GM19238 (cell line): ENCODE data around the gene CDC16.
"Not testable (repeated sequence)": the region's sequence is repeated elsewhere in the genome, so short reads cannot be mapped to it uniquely, and the experiment has no call there.

ENCODE experiments used
- DNase-seq: peaks from one replicate; pipeline ENCODE4 v3.0.0; 2011; ENCODE audit warnings: low spot score; ENCODE audit not compliant: insufficient read length

Gene CDC16

DNA sequence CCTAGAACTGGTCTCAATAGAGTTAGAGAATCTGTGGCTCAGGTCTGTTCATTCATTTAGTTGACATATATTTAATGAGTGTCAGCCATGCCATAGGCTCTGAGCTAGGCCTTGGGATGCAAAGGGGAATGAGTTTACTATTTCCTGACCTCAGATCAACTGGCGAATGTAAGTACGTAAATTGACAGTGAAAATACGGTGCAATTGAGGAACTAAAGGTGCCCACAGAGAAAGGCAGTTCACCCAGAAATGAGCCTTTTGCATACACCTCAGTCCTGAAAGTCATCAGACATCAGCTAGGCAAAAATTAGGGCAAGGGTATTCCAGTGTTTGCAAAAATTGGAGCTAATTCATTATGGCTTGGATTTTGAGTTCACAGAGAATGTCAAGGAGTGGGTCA lies 26.1 kb downstream of the CDC16 start:
- DNase-seq, result no peak

GRCh38 chr13:114261328-114261965 lies 26.8 kb downstream of the CDC16 start:
- no peak for DNase-seq

- DNase-seq, result no peak
These were observed 28.9 kb downstream of the CDC16 start for GRCh38 chr13:114263578-114263977.

GRCh38 chr13:114264313-114264712 lies 29.6 kb downstream of the CDC16 start:
- DNase-seq, result not testable (repeated sequence)

DNA sequence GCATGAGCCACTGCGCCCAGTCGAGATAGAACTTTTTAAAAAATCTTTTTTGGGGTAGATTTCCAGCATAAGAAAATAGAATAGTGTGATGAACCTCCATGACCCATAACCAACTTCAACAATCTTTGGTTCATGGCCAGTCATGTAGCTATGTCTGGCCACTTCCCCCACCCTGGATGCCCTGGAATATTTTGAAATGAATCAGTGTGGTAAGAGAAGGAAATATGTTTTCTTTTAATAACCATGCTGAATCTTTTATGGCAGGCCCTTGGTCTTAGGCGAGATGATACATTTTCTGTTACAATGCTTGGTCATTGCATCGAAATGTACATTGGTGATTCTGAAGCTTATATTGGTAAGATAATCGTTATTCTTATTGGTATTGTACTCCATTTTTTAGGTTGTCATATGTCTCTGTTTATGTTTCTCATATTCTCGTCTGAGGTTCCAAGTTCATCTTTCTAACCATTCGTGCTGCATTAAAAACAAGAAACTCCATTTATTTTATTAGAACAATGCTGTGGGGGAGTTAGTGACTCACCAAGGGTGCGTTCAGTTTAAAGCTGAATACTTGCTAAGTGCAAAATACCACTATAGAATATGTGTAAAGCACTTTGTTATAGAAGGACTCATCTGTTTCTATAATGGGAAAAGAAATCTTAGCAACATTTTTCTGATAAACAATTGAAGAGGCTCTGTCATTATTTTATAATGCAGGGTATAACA lies 30.4 kb downstream of the CDC16 start:
- DNase-seq, result no peak

- no peak for DNase-seq
These were observed 31.5 kb downstream of the CDC16 start for GRCh38 chr13:114266241-114266640.

DNA sequence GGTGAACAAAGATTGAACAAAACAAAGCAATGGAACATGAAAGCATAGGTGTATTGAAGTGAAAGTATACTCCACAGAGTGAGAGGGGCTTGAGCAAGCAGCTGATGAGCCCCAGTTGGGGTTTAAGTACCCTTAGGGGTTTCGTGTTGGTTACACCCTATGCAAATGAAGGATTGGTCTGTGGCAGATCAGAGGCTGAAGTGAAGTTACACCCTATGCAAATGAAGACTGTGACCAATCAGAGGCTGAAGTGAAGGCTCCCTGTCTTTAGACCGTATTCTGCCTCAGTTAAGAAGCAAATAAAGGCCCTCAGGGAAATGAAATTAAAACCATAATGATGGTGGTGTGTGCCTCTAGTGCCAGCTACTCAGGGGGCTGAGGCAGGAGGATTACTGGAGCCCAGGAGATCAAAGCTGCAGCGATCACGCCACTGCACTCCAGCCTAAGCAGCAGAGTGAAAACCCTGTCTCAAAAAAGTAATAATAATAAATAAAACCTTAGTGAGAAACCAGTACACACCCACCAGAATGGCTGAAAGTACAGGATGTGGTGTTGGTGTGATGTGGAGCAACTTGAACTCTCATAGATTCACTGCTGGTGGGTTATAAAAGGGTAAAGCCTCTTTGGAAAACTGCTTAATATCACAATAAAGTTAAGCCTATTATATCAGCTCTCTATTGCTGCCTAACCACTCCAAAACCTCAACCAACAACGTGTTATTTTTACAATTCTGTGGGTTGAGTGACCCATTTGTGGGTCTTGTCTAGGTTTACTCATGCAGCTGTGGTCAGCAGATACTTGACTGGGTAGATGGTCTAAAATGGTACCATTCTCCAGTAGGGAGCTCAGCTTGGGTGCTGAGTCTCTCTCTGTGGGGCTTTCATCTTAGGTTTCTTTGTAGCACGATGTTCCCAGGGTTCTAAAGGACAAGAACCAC lies 33.9 kb downstream of the CDC16 start:
- no peak for DNase-seq

DNA sequence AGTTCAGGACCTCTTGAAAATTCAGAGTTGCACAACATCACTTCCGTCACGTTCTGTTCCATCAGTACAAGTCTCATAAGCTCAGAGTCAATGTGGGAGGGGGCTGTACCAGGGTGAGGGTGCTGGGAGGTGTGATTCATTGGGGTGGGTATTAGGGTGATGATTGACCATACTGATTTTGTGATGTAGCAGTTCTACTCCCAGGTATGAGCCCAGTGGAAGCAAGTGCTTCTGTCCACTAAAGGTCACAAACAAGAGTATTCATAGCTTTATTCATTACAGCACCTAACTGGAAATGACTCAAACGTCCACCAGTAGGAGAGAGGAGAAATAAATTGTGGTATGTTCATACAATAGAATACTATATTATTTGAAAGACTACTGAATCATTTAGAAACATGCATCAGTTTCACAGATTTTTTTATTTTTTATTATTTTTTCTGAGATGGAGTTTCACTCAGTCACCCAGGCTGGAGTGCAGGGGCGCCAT lies 34.6 kb downstream of the CDC16 start:
- no peak for DNase-seq

GRCh38 chr13:114272977-114273376 lies 38.3 kb downstream of the CDC16 start:
- DNase-seq, result no peak

DNA sequence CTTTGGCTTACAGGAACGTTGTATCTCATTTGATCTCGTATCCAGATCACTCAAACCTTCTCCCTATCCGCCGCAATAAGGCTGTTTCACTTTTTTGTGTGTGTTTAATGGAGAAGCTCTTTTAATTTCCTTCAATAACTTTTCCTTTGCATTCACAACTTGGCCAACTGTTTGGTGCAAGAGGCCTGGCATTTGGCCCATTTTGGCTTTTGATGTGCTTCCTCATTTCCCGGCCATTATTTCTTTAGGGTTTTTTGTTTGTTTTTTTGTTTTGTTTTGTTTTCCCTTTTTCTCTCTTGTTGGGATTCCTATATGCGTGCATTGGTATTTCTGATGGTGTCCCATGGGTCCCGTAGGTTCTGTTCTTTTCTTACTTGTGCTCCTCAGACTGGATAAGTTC lies 40.6 kb downstream of the CDC16 start:
- DNase-seq, result no peak

- DNase-seq, result no peak
These were observed 44.4 kb downstream of the CDC16 start for GRCh38 chr13:114279146-114279545.

DNA sequence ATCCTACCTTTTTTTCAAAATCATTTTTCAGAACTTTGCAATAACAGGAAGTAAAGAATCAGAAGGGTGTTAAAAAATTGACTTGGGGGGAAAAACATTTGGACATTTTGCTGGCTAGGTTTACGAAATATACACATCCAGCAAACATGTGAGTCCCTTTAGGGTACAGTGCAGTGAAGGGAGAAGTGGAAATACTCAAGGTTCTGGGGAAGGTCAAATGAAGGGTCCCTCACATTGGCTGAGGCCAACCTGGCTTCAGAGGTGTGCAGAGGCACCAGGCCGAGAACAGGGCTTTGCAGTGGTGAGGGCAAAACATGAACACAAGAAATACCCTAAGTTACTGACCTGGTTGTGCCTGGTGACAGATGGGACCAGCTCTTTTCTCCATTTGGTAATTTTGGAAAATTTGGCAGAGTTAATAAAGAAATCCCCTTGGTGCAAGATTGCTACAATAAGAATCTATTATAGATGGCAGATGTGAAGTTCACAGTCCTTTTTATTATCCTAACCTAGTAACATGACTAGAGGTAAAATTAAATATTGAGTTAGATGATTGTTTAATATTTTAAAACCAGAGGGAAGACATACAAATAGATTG lies 45.2 kb downstream of the CDC16 start:
- no peak for DNase-seq

DNA sequence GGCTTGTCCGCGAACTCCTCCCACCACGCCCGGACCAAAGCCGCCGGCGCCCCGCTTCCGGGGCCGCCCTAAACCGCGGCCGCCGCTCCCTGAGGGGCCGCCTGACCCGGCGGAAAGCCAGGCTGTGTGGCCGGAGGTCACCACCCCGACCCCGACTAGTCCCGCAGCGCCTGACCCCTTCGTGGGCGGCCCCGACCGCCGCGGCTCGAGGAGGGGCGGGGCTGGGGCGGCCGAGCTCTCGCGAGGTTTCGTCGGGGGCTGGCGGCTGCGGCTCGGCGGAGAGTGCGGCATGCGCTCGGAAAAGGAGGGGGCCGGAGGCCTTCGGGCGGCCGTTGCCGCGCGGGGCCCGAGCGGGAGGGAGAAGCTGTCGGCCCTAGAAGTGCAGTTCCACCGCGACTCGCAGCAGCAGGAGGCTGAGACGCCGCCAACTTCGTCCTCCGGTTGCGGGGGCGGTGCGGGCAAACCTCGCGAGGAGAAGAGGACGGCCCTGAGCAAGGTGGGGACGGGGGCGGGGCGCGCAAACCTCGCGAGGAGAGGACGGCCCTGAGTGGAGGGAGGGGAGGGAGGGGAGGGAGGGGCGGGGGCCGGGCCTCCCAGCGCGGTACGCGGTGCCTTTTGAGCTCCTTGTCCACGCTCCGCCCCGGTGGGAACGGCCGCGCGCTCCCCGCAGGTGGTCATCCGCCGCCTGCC lies 46.8 kb downstream of the CDC16 start, which contains the start of gene UPF3A:
TSS of gene UPF3A (plus strand) at position 251 of the 690 bp plus-strand sequence. CDS start at position 290, 39 bp downstream.
- DNase-seq, result peak; percentile 76

- peak; percentile 49 for DNase-seq
These were observed 47.5 kb downstream of the CDC16 start for GRCh38 chr13:114282041-114282670.

DNA sequence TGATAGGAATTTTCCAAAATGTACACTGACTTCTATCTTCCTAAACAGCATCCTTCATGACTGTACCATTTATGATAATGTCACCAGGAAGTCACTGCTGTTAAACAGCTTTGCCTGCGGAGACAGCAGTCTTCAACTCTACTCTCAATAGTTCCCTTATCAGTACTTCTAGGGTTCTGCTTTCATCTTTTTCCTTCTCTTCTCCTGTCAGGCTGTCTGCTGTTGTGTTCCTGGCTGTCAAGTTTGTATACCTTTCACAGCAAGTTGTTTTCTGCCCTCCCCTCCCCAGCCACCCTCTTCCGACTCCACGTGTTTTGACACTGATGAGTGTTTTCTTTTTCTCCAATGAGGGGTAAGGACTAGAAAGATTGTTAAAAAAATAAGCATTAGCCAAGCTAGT lies 48.9 kb downstream of the CDC16 start:
- DNase-seq, result no peak

GRCh38 chr13:114284680-114285079 lies 50.0 kb downstream of the CDC16 start:
- no peak for DNase-seq

- no peak for DNase-seq
These were observed 50.6 kb downstream of the CDC16 start for GRCh38 chr13:114285166-114285808.

DNA sequence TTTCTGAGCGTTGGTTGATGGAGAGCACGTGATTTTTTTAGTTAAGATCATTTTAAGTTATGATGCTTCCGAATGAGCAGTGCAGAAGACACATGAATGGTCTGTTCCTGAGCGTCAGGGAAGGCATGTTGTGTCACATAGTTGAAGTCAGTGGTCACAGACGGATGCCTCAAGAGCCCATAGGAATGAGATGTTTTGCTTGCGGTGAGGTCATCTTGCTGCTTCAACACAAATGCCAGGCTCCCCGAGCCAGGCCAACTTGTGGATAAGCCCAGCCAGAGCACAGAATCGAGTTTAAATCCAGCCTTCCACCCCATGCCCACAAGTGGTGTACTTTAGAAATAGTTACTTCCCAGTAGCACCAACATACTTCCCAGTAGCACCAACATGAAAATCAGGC lies 52.1 kb downstream of the CDC16 start:
- DNase-seq, result no peak

DNA sequence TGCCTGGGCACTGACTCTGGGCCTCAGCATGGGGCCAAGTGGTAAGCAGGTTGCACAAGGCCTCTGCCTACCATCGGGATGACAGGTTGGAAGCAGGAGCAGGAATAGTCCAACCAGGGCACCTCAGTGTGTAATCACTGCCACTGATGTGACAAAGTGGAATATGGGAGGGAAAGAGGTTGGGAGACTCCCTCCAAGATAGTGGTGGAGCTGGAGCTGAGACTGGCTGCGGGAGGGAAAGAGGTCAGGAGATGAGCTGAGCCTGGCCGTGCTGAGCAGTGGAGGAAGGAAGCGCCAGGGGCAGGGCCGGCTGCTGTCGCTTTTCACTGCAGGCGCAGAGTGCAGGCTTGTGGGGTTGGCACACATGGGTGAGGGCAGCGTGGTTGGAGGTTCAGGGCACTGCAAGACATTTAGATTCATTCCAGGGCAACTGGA lies 53.5 kb downstream of the CDC16 start:
- no peak for DNase-seq

DNA sequence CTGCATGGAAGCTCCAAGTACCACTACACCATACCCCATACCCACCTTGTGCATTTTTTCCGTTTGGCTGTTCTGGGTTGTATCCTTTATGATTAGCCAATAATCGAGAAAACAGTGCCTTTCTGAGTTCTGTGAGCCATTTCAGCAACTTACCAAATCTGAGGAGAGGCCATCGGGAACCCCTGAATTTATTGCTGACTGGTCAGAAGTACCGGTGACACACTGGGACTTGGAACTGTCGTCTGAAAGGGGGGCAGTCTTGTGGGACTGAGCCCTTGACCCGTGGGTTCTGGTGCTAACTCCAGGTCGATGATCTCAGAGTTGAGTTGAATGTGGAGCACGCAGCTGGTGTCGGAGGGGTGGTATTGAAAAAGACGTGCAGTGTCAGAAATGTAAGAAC lies 61.8 kb downstream of the CDC16 start:
- no peak for DNase-seq
